ENCODE measurements around the gene ATE1.
A peak's percentile ranks its signal among the peaks of the same experiment; 100 is the strongest.
"Not testable (repeated sequence)": the region's sequence is repeated elsewhere in the genome, so short reads cannot be mapped to it uniquely, and the experiment has no call there.

ATE1 gene

DNA sequence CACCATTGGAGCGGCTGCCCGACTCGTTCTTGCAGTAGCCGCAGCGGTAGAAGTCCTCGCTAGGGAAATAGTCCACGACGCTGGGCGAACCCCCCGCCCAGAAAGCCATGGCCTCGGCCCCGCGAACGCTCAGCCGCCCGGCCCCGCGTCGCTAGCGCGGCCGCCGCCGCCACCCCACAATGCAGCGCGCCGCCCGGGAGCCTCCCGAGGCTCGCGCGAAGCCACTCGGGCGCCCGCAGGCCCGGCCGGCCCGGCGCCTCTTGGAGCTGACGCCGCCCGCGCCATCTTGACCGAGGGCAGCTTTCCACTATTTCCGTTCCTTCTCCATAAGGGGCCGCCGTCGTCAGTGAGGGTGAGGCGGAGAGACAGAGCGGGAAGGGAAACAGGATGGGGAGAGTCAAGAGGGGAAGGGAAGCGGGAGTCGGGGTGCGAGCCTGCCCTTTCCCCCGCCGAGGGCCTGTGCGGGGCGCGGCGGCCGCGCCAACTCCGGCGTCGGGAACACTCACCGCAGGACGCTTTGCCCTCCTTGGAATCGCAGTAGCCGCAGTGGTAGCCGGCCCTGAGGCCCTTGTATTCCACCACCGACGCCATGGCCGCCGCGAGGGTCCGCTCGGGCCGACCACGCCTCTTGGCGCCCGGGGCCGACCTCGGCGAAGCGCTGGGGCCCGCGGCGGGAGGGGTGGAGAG, at the start of gene ATE1:
Gene ATE1, minus strand, starts transcription at position 191 of the 687 bp plus-strand sequence. Its CDS starts 82 bp downstream, at position 109.
- peak; percentile 85 for DNase-seq (ENCODE audit: low read depth, low spot score)

DNA sequence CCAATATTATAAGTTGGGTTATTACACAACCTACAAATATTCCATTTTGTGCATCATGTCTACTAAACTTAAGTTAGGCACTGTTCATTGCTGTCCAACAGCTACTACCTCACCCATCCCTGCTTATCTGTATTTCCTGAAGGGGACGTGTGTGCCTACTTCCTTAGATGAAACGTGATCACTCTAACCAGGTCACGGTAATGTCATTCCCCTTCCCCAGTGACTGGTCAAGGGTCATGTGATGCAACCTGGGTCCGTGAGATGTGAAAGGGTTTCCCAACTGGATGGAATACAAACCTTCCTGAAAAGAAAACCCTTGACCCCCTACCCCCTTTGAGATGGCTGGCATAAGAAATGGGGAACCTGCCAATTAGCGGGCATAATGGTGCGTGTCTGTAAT, 48.8 kb upstream of the ATE1 start:
- DNase-seq (ENCODE audit: low read depth, low spot score): no peak

DNA sequence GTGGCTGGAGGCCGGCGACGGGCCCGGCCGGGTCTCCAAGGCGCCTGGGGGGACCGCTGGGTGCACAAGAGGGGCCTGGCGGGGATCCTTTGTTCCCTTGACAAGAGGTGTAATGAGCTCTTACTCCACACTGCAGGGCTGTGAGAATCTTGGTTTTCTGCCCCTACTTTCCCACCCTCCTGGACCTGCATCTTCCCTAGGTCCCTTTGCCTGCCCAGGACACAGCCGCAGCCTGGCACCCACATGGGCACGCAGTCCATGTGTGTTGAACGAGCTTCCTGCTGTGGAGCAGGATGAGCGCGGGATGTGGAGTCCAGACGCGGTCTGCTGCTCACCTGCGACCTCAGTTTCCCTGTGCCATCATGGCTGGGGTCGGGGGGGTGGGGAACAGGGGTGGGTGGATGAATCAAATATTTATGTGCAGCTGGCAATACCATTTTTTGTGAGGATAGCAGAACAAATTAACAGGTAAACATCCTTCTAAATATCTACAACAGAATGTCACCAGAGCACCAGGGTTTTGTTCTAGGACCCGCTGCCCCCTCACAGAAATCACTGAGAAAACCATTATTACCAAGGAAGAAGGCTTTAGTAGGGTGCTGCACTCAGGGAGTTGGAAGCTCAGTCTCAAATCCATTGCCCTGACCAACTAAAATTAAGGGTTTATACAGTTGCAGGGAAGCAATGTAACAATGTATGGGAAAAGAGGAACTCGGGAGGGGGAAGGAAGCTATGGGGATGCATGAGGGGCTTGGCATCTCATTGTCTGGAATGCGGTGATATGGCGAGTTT, 47.7 kb upstream of the ATE1 start:
- DNase-seq (ENCODE audit: low read depth, low spot score): no peak

DNA sequence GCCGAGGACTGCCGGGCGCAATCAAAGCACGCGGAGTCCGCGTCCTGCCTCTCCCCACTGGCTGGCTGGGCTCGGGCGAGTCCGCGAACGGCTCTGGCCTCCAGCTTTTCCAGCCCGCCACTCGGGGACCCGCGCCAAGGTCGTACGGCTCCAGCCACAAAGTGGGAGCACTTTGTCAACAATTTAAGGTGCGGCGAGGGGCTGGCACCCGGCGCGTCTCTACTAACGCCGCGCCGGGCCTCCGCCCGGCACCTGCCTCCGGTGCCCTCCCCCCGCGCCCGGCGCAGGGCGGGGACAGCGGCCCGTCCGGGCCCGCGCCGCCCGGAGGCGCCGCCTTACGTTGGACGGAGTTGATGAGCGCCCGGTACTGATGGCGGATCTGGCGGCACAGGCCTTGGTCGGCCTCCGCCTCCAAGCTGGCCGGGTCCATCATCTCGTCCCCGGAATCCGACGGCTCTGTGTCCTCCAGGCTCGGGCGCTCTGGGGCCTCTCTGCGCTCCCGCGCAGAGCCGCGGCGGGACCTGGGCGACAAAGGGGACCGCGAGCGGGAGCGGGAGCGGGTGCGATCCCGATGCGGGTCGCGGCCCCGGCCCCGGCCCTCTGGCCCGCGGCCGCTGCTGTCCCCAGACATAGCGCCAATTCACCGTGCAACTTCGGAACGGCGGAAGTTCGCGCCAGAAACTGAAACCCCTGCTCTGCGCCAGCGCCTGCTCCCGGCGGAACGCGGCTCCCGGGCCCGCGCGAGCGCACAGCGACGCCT, 46.9 kb upstream of the ATE1 start, which contains the start of gene NSMCE4A:
Gene NSMCE4A, minus strand, starts transcription at position 683 of the 760 bp plus-strand sequence. Its CDS starts 52 bp downstream, at position 631.
- DNase-seq (ENCODE audit: low read depth, low spot score): peak; percentile 28

DNA sequence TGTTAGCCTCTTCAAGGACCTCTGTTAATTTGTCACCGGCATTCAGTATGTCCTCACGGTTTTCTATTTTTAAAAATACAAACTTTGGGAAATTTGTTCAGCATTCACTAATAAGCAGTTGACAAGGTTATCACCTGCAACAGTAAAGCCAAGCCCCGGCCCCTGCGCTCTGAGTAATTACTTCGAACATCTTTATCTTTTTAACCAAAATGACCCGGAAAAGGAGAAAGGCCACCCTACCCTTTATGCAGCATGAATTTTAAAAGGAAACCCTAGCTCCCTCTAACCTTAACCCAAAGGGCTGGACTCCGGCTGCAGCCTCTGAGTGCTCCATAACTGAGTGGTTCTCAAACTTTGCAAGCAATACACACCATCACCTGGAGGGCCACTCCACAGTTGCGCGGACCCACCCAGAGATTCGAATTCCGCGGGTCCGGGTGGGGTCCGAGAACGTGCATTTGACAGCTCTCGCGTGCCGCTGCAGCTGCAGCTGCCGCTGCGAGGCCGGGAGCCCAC, 46.2 kb upstream of the ATE1 start:
- DNase-seq (ENCODE audit: low read depth, low spot score): no peak

DNA sequence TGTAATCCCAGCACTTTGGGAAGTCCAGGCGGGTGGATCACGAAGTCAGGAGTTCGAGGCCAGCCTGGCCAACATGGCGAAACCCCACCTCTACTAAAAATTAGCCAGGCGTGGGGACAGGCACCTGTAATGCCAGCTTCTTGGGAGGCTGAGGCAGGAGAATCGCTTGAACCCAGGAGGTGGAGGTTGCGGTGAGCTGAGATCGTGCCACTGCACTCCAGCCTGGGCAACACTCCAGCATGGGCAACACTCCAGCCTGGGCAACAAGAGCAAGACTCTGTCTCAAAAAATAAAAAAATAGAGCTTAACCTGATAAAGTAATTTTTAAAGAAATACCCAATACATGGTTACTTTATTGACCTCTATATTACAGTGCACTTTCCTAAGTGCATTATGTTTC, 41.3 kb upstream of the ATE1 start:
- not testable (repeated sequence) for DNase-seq (ENCODE audit: low read depth, low spot score)

DNA sequence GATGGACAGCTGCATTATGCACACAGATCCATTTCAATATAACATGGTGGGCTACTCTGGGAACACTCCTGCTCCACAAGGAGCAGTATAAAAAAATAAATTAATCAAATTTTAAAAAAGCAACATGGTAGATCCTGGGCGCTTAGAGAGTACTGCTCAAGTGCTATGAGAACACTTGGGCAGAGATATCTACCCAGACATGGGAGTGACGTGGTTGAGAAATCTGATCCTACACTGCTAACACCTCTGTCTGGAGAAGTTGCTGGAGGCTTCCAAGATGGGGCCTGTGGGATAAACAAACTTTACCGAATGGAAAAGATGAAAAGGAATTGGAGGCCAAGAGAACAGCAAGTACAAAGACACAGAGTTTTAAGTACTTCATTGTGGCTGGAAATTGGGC, 38.2 kb upstream of the ATE1 start:
- DNase-seq (ENCODE audit: low read depth, low spot score): no peak

DNA sequence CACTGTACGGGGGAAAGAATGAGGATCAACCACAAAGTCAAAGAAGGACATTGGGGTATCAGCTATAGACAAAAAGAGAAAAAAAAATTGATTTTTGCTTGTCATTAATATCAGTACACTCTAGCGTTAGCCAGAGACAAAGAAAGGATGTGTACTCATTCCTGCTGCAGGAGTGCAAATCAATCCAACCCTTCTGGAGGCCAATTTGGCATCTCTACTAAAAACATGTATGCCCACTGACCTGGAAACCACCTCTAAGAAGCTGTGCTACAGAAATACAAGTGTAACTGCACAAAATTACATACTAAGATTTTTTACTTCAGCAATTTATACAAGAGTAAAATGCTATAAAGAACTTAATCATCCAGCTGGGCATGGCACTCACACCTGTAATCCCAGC, 33.6 kb upstream of the ATE1 start:
- DNase-seq (ENCODE audit: low read depth, low spot score): no peak

DNA sequence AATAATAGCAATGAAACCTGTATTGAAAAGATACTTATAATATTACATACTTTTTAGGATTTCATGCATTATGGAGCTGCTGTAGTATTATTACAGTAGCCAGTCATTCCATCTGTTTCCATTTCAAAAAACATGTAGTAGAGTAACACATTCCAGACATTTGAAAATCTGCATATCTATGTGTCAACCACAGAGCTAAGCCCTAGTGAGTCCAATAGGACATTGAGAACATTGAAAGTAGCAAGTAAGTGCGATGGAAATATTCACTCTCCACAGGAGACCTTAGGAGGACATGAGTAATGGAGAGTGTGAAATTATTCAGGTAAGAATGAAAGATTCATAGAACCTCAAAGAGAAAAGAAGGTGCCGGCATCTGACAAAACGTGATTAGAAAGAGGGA, 31.8 kb upstream of the ATE1 start:
- no peak for DNase-seq (ENCODE audit: low read depth, low spot score)

DNA sequence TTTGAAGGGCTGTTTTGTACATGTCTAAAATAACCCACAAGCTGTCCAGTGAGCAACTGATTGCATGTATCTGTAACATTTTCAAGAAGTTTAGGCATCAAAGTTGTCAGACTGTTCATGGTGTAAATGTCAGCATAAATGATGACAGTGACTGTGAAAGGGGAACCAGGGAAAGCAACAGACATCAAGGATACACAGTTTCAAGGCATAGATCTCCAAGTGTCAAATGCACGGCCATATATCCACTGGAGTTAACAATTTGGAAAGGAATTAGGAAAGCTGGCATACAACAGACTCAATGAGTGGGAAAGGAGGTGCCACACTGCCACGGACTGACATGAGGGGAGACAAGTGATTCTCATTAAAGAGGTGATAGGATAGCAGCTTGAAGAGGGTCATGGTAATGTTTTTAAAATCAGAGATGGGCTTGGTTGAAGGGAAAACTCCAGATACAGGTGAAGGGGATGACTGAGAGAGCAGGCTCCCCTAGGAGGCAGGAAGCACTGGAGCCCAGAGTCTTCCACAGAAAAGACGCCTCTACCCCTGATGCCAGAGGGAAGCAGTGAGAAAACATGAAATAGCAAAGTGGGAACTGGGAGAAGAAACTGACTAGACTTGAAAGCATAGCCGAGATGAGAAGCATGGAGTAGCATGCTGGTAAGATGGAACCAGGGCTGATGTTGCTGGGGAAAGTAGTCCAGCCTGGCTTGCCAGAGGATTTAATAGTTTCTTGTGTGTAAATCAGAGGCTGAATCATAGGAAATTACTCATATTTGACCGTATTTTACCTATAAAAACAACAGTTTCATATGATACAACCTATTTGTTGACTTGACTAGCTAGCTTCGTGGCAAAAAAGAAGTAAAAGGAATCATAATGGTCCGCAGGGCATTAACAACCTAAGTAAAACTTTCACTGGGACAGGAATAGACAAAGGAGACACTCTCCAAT, 28.6 kb upstream of the ATE1 start:
- no peak for DNase-seq (ENCODE audit: low read depth, low spot score)

DNA sequence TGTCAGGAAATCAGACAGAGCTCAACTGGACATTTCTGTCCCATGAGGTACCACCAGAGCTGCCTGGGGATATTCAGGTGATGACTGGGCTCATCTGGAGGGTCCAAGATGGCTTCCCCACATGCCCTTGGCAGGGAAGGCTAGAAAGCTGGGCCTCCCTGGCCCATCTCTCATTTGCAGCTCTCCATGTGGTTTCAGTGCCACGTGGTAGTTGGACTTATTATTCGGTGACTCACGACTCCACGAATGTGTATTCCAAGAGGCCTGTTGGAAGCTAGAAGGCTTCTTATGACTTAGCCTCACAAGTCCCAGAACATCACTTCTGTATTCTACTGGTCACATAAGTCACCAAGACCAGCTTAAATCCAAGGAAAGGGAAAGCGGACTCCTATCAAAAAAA, 24.4 kb upstream of the ATE1 start:
- DNase-seq (ENCODE audit: low read depth, low spot score): no peak

DNA sequence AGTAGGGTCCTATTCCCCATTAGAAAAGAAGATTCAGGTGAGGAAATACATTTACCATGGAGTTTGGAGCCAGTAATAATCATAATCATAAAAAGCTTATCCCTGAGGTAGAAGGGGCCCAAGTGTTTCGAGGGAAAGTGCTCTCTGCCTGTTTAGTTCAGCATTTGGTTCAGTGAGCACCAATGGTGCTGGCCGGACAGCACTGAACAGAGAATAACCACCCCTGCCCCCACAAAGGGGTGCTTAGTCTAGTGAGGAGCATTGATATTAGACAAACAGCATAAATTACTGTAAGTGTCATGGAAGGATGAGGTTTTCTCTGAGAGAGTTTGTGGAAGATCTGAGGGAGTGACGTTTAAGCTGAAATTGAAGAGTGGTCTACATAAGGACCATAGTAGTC, 21.6 kb upstream of the ATE1 start:
- DNase-seq (ENCODE audit: low read depth, low spot score): no peak

DNA sequence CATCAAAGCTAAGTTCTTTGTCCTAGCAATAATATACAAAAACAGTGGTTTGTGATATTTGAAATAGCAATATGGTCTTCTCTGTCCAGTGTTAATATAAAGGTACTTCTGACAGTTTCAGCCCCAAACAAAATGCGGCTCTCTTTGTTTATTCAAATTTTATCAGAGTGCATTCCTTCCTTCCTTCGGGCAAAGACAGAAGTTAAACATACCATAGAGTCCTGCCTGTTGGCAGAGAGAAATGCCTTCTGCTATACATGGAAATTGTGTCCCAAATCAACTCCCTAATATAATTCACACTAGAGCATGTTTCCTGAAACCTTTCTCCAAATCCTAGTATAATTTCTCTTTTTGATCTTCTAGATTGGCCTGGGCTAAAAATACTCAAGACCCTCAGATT, 21.2 kb upstream of the ATE1 start:
- no peak for DNase-seq (ENCODE audit: low read depth, low spot score)

DNA sequence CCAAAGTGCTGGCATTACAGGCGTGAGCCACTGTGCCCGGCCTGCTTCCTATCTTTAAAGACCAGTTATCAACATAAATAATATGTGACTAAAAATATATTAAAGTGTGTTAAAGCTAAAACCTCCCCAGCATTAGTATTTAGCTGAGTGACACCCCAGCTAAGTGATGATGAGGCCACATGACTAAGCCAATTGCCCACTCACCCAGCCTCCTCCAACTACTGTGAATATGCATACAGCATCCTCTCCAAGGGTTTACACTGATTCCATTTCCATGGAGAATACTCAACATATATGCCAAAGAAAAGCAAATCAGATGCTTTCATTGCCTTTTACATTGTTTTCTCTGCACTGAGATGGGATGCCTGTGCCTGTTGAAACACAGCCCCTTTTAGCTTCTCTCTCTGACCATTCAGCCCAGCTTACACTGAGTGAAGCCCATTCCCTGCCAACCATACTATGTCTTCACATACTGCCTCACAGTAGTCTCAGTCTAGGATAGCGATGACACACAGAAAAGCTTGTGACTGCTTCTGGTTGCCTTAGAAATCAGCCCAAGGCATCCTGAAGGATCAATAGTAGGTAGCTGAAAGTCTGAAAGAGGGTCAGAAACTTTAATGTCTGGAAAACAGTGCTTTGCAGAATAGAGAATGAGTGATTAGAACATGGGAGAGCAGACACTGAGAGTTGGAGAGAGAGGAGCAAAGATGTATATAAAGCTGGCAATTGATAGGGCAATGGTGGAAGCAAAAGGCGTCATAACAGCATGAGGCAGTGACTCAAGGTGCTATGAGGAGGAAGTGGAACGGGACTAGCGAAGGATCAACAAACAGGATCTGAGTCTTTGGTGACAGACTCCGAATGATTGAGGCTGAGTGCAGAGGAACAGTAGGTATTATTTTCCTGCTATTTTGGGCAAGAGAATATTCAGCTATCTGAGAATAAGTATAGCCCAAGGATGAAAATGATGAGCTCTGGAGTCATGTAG, 19.8 kb upstream of the ATE1 start:
- no peak for DNase-seq (ENCODE audit: low read depth, low spot score)

DNA sequence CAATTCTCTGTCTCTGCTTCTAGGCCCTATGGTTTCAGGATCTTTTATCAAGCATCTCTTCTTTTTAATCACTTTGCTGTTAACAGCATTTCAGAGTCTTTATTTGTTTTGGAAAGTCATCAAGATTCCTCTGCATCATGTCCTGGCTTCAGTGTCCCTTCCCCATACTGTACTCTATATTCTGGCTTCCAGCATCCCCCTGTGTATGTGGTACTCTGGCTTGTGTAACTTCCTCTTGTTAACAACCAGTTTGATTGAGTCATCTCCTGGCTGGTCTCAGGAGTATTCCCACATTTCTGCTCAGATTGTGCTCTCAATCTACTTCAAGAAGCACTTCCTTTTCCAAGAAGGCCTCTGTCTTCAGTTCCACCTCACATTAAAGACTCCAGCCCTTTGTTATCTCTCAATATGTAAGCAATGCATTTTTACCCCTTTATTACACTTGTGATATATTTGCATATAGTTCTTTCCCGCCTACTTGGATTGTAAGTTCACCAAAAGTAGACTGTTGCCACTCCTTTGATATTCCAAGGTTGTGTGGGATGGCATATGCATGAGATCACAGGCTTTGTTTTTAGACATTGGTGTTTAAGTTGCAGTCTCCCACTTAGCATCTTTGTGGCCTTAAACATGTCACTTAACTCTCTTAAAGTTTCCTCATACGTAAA, 15.1 kb upstream of the ATE1 start:
- peak; percentile 57 for DNase-seq (ENCODE audit: low read depth, low spot score)

DNA sequence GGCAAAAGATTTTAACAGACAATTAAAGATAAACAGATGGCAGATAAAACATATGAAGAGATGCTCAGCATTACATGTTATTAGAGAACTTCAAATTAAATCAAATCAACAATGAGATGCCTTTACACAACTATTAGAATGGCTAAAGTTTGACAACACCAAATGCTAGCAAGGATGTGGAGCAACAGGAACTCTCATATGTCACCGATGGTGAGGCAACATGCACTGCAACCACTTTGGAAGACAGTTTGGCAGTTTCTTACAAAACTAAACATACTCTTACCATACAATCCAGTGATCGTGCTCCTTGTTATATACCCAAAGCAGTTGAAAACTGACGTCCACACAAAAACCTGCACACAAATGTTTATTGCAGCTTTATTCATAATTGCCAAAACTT, 13.7 kb upstream of the ATE1 start:
- DNase-seq (ENCODE audit: low read depth, low spot score): no peak

DNA sequence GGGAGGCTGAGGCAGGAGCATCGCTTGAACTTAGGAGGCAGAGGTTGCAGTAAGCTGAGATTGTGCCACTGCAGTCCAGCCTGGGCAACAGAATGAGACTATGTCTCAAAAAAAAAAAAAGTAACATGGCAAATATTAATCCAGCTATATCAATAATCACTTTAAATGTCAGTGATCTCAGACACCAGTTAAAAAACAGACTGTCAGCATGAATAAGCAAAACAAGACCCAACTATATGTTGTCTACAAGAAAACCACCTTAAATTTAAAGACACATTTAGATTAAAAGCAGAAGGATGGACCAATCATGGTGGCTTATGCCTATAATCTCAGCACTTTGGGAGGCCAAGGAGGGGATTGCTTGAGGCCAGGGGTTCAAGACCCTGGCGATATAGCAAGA, 8.5 kb upstream of the ATE1 start:
- DNase-seq (ENCODE audit: low read depth, low spot score): no peak

DNA sequence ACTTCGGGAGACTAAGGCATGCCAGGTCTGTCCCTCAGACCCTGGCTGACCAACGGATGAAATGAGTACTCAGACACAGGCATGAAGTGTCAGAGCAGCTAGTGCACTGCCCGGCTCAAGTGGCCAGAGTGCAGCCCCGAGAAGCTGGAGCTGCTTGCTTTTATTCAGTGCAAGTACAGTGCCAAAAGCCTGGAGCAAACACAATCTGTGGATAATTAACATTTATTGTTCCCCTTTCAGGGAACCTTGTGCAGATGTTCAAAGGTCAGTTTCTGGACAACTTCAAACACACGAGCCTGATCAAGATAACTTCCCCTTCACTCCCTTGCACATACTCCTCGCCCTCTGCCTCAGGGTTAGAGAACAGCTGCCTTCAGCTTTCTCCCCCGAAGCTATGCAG, 7.9 kb upstream of the ATE1 start:
- no peak for DNase-seq (ENCODE audit: low read depth, low spot score)

All from smooth muscle cell of the brain vasculature (primary cell).